Fibroblast of the aortic adventitia (primary cell): ENCODE measurements around the gene GUCY1A2. TPM values are rescaled to one million over a fixed set of nuclear protein-coding genes. Genes with fewer than 3 reads are reported as not detected.
A peak's percentile ranks its signal among the peaks of the same experiment; 100 is the strongest.

Source experiments
- DNase-seq: peaks from one replicate; pipeline ENCODE4 v3.0.0-alpha.2; 2010; ENCODE audit warnings: low read depth
- H3K4me3 ChIP-seq: 2 replicates; pipeline ENCODE4 v1.5.1; 2011; ENCODE audit warnings: low read depth, mild to moderate bottlenecking, control low read depth, low read length, moderate library complexity
- CTCF ChIP-seq: IDR thresholded peaks from 2 replicates; pipeline ENCODE4 v1.5.1; 2011; ENCODE audit warnings: mild to moderate bottlenecking, low read length, control low read depth, inconsistent platforms; ENCODE audit not compliant: insufficient read depth
- total RNA-seq: library from RNA; depleted of rRNA; stranded (reverse); fragments of >200 nt; gene quantifications from 2 replicates; pipeline ENCODE4 v1.2.3, GENCODE V29; 2012; ENCODE audit warnings: low replicate concordance

The GUCY1A2 gene
- total RNA-seq, 1 donor, result 1.1 TPM

GRCh38 chr11:107017433-107018218 is 650 bp downstream of the GUCY1A2 start:
- DNase-seq, result no peak
- peak; percentile 53 for TF ChIP-seq CTCF

GRCh38 chr11:107017104-107017432 is 1.2 kb downstream of the GUCY1A2 start:
- no peak overlapping the region for H3K4me3 ChIP-seq
- DNase-seq, result no peak
- no peak for TF ChIP-seq CTCF

More at GRCh38 chr11:107017433-107018218, 650 bp downstream of the GUCY1A2 start:
- H3K4me3 ChIP-seq, result peak overlapping the region; percentile 60

GRCh38 chr11:107014871-107015270 is 3.4 kb downstream of the GUCY1A2 start:
- DNase-seq, result peak; percentile 38
- H3K4me3 ChIP-seq, result no peak overlapping the region
- TF ChIP-seq CTCF, result no peak

- H3K4me3 ChIP-seq, result no peak overlapping the region
- no peak for DNase-seq
- no peak for TF ChIP-seq CTCF
Measured at GRCh38 chr11:107011977-107012376, 6.3 kb downstream of the GUCY1A2 start.

- DNase-seq, result no peak
- TF ChIP-seq CTCF, result no peak
- no peak overlapping the region for H3K4me3 ChIP-seq
Measured at GRCh38 chr11:107009190-107009589, 9.1 kb downstream of the GUCY1A2 start.

- TF ChIP-seq CTCF, result no peak
- no peak overlapping the region for H3K4me3 ChIP-seq
- DNase-seq, result no peak
Measured at GRCh38 chr11:107006076-107006833, 12.0 kb downstream of the GUCY1A2 start.
